Ishikawa (cell line): Measurements from ENCODE around the gene GSE1.

ENCODE experiments used
- RAD21 ChIP-seq: IDR thresholded peaks from 2 replicates; pipeline ENCODE4 v1.6.1; 2012; ENCODE audit warnings: low read depth
- TAF1 ChIP-seq: IDR thresholded peaks from 2 replicates; pipeline ENCODE4 v1.6.1; 2012; ENCODE audit warnings: low read depth, mild to moderate bottlenecking

DNA sequence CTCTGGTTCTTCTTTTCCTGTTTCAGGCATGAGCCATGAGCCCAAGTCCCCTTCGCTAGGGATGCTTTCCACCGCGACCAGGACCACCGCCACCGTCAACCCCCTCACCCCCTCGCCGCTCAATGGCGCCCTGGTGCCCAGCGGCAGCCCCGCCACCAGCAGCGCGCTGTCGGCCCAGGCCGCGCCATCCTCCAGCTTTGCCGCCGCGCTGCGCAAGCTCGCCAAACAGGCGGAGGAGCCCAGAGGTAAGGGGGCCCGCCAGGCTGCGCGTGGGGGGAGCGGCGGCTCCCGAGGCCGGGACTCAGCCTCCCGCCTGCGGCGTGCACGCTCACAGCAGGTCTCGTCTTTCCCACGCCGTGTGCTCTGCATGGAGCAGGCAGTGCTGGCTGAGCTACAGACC, 20.8 kb downstream of the GSE1 start:
- TF ChIP-seq RAD21 (no peak), TAF1 (no peak)
